HS-5 (cell line): ENCODE results near the gene BFSP2.
"Not testable (repeated sequence)": the region's sequence is repeated elsewhere in the genome, so short reads cannot be mapped to it uniquely, and the experiment has no call there.

Experiments
- DNase-seq: peaks from one replicate; pipeline ENCODE4 v3.0.0-alpha.2; 2012; ENCODE audit warnings: low read depth

Gene BFSP2

DNA sequence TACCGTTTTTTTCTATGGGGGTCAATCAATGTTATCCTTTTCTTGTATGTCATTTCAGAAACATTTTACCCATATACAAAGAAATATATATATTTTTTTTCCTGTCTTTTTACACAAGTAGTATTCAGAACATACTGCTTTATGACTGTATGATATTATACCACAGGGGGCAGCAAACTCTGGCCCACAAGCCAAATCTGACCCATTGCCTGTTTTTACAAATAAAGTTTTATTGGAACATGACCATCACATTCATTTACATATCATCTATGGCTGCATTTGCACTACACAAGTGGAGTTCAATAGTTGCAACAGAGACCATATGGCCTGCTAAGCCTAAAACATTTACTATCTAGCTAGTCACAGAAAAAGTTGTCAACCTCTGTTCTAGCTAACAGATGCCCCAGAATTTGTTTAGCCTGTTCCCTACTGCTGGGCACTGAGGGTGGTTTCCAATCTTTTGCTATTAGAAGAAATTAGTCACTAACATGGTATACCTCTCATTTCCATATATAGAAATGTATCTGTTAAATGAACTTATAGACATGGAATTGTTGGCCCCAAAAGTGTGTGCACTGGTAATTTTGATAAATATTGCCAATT is 57.7 kb downstream of the BFSP2 start:
- no peak for DNase-seq

DNA sequence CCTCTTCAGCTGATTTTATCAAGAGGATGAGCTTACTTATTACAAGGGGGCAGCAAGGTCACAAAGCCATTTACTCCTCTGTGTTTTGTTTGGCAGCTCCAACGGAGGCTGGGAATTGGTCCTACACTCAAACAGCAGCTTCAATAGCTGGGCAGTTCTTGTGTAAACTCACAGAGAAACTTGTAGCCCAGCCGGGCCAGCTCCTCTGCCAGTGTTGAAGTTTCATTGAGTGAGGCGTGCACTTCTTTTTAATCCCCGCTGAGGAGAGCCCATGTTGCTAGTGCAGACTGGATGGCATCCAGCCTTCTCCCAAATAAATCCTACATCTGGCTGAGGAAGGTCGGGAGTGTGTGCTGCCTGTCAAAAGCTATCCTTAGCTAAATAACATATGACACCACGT is 59.5 kb downstream of the BFSP2 start:
- no peak for DNase-seq

DNA sequence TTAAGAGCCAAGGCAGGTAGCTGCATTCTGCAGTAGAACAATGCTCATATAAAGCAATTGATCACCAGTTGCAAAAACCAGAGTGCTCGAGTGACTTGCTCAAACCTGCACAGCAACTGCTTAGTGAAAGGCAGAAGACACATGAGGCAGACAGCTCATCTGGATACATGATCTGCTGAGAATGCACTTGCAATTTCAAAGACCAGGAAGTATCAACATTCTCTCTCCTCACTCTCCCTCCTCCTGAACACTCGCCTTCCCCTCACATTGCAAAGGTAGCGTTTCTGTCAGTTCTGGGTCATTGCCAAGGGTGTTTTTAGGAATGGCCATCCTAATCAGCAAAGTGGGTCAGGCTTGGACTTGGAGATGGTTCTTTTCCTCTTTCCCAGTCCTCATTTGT is 61.0 kb downstream of the BFSP2 start:
- DNase-seq: no peak

DNA sequence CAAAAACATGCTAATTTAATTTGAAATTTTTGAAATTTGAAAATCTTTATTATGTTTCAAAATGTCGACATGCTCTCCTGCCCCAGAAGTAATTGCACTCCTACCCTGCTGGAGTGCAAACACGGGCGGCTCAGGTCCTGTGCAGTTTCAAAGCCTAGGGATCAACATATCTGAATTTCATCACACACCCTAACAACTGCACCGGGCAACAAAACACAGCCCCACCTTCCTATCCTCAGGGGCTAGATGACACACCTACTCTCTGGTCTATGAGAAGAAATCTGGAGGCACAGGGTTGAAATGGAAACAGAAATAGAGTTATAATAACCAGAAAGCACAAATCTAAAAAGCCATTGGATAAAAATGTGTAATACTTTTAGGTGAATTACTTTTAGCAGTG is 61.4 kb downstream of the BFSP2 start:
- DNase-seq: no peak

DNA sequence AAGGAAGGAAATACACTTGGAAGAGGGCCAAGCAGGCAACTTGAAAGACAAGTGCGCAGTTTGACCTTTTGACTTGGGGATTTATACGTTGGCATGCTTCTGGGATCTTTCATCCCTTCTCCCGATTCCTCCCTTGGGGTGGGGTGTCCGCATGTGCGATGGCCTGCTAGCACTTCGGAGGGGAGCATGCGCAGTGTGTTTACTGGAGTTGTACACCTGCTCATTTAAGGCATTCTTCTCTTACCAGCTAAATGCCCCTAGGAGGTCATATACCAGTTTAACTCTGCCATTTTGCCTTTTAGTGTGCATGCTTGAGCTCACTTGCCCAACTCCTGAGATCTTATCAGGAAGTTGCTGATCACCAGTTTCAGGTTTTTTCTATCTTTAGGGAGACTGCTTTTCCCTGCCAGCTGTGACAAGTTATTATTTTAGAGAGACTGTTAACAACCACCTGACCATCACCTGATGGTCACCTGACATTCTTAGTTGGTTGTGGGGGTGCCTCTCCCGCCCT is 63.5 kb downstream of the BFSP2 start:
- no peak for DNase-seq

DNA sequence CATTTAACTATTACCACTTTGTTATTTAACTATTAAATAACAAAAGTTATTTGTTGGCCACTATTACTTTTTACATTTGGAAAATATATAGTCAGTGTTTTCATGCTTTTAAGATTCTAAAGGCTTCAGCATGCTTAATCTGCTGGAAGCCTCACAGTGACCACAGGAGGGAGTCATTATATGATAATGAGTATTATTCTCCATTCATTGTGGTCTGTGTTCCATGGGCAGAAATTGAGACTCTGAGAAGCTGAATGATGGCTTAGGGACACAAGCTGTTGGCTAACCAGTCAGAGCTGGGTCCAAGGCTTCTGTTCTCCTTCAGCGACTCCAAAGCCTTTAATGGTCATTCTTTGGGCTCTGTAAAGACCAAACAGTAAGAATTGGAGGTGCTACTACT is 64.7 kb downstream of the BFSP2 start:
- DNase-seq: no peak

DNA sequence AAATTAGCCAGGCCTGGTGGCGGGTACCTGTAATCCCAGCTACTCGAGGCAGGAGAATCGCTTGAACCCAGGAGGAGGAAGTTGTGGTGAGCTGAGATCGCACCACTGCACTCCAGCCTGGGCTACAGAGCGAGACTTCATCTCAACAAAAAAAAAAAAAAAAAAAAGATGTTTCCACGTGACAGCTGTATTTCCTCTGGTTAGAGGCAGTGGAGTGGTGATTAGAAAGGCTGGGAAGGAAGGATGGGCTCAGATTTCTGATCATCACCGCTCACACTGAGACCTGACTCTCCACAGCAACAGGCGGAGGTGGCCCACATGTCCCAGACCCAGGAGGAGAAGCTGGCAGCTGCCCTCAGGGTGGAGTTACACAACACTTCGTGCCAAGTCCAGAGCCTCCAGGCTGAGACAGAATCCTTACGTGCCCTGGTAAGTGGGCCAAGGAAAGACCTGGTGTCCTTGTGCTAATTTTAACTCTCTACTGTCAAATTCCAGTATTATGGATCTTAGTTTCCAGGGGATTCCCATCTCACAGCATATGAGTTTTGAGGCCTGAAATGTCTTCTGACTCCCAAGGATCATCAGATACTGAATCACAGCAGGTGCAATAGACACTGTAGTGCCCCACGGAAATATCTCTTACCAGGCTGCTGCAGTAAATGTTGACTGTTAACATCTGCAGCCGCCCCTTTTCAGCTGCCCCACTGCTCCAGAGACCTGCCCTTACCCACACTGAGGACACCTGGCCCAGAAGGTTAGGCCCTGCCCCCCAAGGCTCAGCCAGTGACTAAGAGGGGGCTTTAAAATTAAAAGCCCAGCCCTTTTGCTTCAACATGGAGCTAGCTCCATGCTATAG is 66.9 kb downstream of the BFSP2 start:
- no peak for DNase-seq

DNA sequence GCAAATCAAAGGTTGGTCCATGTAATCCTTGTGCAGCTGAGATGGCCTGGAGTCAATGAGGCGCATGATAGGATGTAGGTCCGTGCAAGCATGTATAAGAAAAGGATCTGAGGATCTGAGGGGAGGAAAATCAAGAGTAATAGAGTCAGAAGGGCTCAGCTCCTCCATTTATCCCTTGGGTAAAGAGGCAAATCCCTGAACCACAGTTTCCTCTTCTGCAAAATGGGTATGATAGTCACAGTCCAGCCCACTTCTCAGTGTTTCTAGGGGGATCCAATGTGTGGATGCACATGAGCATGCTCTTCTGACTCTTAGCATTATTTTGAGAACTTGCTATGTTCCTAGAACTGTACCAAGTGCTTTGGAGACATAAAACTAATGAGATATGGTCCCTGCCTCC is 67.9 kb downstream of the BFSP2 start:
- no peak for DNase-seq

DNA sequence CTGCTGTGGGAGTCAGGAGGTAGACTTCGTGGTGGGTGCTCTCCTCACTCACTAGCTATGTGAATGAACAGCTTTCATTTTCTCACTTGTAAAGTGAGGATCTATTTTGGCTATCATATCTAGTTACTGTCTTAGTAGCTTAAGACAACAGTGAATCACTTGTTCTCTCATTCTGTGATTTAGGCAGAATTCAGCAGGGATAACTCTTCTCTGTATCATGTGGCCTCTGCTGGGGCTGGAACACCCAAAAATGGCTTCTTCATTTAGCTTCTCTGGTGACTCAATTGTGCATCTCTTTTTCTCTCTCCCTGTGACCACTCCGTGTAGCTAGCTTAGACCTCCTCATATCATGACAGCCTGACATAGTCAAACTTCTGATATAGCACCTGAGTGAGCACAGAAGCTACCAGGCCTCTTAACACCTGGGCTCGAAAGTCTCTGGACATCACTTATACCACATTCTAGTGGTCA is 68.4 kb downstream of the BFSP2 start:
- no peak for DNase-seq

DNA sequence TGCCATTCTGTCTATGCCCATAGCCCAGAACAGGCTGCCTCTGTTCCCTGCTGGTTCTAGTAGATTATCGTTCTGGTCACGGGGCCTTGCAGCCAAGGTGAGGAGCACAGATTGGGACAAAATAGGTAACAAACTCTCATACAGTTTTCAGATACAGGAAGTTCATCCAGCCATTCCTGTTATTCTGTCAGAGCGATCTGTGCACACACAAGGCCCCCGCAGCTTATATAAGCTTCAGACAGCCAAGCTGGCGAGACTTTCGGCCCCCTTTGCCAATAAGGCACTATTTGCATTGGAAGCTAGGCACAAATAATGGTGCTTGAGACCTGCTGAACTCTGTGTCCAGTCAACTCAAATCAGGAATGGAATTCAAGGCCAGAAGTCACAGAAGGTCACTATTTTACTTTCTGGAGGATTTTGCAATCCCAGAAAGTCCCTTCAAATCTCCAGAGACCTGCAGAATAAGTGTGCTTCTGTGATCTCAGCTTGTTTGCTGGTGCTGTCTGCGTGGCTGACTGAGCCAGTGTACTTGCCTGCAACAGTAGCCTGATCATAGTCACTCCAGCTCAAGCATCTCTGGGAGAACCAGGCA is 69.4 kb downstream of the BFSP2 start:
- no peak for DNase-seq

DNA sequence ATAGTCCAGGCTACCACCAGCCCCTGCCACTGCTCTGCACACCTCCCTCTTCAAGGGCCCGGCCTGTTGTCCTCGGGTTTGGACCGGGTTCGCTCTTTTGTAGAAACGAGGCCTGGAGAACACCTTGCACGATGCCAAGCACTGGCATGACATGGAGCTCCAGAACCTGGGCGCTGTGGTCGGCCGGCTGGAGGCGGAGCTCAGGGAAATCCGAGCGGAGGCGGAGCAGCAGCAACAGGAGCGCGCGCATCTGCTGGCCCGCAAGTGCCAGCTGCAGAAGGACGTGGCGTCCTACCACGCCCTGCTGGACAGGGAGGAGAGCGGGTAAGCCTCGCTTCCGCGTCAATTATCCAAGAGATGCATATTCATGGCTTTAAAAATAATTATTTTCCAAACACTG is 72.4 kb downstream of the BFSP2 start:
- DNase-seq: no peak

DNA sequence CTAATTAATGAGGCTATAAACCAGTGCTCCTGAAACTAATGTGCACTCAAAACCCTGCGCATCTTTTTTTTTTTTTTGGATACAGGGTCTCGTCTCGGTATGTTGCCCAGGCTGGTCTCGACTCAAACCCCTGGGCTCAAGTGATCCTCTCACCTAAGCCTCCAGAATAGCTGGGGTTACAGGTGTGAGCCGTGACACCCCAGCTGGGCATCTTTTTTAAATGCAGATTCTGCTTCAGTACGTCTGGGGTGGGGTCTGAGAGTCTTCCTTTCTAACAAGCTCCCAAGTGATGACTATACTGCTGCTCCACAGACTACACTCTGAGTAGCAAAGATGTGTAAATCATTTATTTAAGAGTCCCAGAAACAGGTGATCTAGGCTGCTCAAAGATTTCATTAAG is 73.0 kb downstream of the BFSP2 start:
- DNase-seq: no peak

DNA sequence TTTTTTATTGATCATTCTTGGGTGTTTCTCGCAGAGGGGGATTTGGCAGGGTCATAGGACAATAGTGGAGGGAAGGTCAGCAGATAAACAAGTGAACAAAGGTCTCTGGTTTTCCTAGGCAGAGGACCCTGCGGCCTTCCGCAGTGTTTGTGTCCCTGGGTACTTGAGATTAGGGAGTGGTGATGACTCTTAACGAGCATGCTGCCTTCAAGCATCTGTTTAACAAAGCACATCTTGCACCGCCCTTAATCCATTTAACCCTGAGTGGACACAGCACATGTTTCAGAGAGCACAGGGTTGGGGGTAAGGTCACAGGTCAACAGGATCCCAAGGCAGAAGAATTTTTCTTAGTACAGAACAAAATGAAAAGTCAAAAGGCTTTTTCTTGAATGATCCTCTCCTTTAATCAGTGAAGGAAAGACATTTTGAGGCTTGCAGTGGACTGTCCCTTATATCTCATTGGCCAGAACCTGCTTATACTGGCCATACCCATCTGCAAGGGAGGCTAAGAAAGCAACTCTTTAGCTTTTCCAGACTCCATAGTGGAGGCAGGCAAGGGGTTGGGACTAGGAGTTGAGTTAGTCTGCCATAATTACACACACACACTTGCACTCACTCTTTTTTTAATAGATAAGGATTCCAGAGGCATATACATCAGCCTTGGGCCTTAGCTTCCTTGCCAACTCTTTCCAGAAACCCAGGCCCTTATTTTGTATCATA is 73.8 kb downstream of the BFSP2 start:
- not testable (repeated sequence) for DNase-seq

DNA sequence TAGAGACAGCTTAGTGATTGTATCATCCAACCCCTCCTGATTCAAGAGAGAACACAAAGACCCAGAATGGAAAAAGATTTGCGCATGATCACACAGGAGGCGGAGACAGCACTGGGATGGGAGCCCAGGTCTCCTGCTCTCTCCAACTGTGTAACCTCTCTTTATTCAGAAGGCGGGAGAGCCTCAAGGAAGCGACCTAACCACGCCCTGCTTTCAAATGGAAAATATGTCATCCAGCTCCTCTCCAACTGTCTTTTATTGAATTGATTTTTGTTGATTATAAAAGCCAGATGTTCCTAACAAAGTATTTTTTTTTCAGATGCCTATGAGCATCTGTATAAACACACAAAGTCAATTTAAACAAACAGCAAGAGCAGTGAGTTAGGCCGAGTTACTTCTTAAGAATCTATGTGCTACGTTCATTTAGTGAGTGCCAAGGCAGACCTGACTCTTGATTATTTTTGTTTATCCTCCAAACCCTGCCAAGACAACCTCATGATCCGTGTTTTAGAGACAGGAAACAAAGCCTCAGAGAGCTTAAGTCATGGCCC is 74.5 kb downstream of the BFSP2 start:
- DNase-seq: no peak

DNA sequence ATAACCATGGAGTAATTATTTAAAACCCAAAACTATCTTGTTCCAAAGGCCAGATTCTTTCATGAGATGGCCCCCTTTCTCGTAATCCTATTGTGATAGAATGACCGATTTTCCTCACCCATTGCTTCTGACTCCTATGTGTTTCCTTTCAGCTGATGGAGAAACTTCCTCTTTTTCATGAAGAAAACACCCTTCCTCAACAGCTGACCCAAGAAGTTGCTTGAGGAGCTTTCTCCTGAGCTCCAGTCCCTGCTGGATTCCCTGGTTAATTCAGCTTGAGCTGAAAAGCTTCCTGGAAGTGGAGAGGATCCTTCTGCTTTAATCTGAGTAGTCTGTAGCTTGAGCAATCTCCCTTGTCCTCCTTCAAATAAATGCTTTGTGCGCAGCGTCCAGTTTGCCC is 75.0 kb downstream of the BFSP2 start:
- no peak for DNase-seq

DNA sequence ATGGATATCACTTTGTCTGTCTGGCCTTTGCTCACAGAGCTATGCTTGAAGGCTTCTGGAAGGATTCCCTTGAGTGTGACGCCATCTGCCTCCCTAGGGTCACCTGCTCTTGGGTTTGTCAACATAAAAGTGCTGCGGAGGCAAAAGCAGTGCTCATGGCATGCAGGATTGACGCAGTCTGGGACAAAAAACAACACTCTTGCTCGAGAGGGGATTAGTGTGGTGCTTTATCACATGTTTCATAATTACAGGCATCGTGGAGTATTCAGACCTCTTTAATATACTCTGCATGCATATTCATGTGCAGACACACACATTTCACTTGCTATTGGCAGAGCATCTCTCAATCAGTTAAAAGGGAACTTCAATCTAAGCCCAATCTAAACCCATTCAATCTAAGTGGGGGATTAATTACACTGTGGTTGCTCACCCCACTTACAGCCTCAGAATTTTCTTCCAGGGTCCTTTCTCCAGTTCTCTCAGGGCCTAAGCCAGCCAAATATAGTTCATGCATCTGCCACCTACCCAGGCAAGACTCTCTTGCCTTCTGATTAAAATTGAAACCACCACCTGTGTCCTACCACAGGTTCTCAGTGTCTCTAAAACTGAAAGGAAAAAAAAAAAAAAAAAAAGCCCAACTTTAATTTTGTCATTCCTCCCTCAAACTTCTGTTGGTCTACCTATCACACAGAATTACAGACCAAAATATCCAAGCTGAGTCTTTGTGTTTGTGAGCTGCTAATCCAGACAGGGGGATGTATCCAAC is 75.6 kb downstream of the BFSP2 start:
- no peak for DNase-seq

DNA sequence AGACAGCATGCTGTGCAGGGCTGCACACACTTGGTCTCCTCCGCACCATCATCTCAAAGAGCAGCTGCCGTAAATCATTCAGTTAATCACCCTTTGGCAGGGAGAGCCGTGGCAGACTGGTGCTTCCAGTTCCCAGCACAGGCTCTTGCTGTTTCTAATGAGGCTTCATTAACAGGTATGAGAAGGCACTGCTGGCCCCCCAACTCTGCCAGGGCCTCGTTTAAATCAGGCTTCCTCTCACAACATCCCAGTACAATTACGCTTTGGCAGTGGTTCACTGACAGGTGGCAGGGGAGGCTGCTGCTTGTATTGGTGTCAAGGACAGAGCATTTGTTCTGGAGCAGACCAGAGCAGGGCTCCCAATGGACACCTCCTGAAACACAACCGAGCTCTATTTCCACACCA is 77.1 kb downstream of the BFSP2 start:
- no peak for DNase-seq

DNA sequence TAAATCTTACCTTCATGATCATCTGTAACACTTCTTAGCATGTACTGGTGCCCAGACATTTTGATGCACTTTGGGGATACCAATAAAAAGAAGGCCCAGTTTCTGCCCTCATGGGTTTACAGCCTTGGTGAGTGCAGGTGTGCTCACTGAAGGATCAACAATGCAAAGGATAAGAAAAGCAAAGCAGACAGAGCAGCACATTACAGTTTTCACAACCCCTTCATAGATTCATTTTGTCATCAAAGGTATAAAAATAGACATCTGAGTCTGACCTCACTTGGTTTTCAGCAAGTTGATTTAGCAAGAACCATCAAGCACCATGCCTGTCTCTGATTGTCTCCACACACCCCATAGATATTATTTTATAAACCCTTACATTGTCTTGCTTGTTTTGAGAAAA is 77.6 kb downstream of the BFSP2 start:
- DNase-seq: no peak

DNA sequence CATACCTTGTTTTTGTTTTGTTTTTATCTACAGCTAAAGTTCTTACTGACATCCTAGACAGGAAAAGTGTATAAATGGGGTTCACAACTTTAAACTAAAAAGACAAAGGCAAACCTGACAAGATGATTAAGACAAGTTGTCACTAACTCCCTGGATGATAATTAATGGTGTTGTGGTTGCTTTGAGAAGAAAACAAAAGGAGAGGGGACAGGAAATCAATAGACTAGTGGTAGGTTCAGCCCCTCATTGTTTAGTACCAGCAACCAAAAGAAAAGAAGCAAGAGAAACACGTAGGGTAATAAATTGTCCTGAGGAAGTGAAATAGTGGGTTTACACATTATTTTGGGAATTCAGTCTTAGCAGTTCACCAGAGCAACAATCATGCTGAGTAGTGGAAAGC is 78.8 kb downstream of the BFSP2 start:
- DNase-seq: no peak

DNA sequence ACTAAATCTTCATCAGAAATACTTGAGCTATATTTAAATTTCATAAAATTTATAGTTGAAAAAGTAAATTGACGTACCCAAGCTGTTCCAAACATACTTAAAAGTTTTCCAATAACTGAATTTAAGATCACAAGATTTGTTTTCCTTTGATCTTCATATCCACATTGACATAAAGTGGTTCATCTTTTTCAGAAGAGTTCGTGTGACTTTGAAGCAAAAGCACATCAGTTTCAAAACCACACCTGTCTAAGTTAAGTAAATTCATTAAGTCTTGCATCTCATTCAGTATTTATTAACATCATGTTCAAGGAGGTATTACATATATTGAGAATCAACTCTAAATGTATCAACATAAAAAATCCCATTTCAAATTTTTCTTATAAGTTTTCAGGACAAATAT is 79.5 kb downstream of the BFSP2 start:
- no peak for DNase-seq

DNA sequence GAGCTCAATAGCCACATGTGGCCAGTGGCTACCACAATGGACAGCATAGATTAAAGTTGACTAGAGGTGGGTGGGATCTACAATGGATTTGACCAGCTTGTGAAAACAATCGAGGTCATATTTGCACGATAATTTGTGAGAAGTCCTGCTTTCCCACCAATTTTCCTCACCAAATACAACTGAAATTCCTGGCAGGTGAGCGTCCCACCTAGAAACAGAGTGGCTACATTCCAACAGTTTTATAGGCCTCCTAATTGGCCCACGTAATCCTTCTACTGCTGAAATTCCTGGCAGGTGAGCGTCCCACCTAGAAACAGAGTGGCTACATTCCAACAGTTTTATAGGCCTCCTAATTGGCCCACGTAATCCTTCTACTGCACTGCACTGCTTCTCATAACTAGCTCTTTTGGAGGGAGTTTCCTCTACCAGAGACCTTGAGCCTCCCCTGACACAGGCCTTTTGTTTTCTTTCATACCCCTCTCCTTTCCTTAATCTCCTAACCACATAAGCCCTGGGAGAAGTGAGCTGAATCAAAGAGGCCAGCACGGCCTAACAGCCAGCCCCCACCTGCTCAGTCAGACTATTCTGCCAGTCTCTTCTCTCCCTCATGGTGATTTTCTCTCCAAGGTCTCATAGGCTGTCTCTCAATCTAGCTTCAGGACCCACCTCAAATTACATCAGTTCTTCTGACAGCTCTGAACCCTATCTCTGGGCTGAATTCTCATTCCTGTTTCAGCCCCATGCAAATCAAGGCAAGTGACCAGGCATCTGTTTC is 80.2 kb downstream of the BFSP2 start:
- no peak for DNase-seq
